Effector memory CD4-positive, alpha-beta T cell (primary cell): Measurements from ENCODE around the gene CFAP99.

Source experiments
- DNase-seq, 3 donors: peaks; one replicate each; pipeline ENCODE4 v3.0.0-alpha.2; 2020
- H3K27ac ChIP-seq: 2 replicates; pipeline ENCODE4 v1.7.0; 2013; ENCODE audit warnings: mild to moderate bottlenecking, low read length, moderate library complexity; ENCODE audit not compliant: insufficient read depth, poor library complexity, severe bottlenecking
- H3K27me3 ChIP-seq: replicated peaks from 2 replicates; pipeline ENCODE4 v1.7.0; 2013; ENCODE audit warnings: mild to moderate bottlenecking, low read length; ENCODE audit not compliant: insufficient read depth, control insufficient read depth, poor library complexity, severe bottlenecking
- H3K36me3 ChIP-seq: 2 replicates; pipeline ENCODE4 v1.7.0; 2013; ENCODE audit warnings: mild to moderate bottlenecking, low read length, moderate library complexity; ENCODE audit not compliant: control insufficient read depth, insufficient read depth
- H3K4me1 ChIP-seq: 2 replicates; pipeline ENCODE4 v1.7.0; 2013; ENCODE audit warnings: low read length, mild to moderate bottlenecking; ENCODE audit not compliant: control insufficient read depth, insufficient read depth, poor library complexity, severe bottlenecking
- H3K4me3 ChIP-seq: 2 replicates; pipeline ENCODE4 v1.7.0; 2013; ENCODE audit warnings: low read length, low read depth, mild to moderate bottlenecking; ENCODE audit not compliant: insufficient read depth, poor library complexity, severe bottlenecking
- H3K9me3 ChIP-seq: 2 replicates; pipeline ENCODE4 v1.7.0; 2013; ENCODE audit warnings: mild to moderate bottlenecking, low read length, moderate library complexity; ENCODE audit not compliant: control insufficient read depth

The CFAP99 gene

GRCh38 chr4:2485956-2486355 lies 67.2 kb downstream of the CFAP99 start:
- H3K27me3 ChIP-seq, result no peaks in the 10 kb centered on the region
- H3K9me3 ChIP-seq, result no peaks in the 10 kb centered on the region
- H3K36me3 ChIP-seq, result peaks cover 13% of the 10 kb centered on the region
- H3K27ac ChIP-seq, result no peak overlapping the region
- H3K4me3 ChIP-seq, result no peak overlapping the region
- H3K4me1 ChIP-seq, result peaks cover 61% of the 10 kb centered on the region
- DNase-seq, result no peak

GRCh38 chr4:2486981-2487380 lies 68.2 kb downstream of the CFAP99 start:
- no peak overlapping the region for H3K4me3 ChIP-seq
- H3K27ac ChIP-seq, result no peak overlapping the region
- H3K4me1 ChIP-seq, result peaks cover 51% of the 10 kb centered on the region
- H3K36me3 ChIP-seq, result peaks cover 21% of the 10 kb centered on the region
- H3K27me3 ChIP-seq, result no peaks in the 10 kb centered on the region
- DNase-seq, result no peak
- no peaks in the 10 kb centered on the region for H3K9me3 ChIP-seq

DNA sequence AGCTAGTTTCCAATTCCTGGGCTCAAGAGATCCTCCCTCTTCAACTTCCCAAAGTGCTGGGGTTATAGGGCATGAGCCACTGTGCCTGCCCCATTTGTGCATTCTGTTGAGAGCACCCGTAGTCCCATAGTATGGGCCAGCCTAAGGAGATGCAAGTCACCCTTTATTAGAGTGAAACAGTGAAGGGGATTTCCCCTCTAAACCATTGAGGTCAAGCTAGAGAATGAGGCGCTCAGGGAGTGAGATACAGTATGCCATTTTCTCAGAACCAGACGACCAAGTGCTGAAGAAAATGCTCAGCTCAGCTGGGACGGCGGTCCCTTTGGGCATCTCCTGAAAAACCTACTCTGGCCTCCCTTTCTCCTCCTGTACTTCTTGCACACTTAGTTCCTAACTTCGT lies 68.9 kb downstream of the CFAP99 start:
- Histone ChIP-seq H3K36me3 (peaks cover 28% of the 10 kb centered on the region), H3K4me1 (peaks cover 45% of the 10 kb centered on the region), H3K4me3 (no peak overlapping the region)

DNA sequence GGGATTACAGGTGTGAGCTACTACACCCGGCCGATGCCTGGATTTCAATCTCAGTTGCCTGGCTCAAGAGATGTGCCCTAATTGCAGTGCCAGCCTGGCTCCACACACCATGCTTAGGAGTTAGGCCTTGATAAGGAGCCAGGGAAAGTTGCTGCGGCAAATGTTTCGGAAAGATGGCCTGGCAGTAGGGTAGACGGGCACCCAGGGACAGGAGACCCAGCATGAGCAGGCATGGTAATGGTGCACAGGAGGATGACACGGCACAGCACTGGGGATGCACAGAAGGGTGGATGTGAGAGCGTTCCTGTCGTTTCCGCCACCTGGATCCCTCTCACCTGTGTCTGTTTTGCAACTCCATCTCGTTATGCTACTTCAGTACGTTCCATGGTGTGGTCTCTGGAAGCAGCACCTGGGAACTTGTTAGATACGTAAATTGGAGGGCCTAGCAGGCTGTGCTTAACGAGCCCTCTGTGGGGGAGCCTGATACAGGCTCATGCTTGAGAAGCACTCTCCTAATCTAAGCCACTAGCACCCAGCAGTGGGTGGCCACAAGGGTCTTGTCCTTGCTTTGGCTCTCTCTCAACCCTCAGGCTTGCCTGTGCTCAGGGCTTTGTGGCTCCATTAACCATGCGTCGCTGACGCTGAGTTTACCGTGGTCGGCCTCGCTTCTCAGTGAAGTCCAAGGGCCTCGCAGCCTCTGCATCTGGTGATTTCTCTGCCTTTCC lies 70.5 kb downstream of the CFAP99 start:
- Histone ChIP-seq H3K27ac (no peak overlapping the region), H3K36me3 (peaks cover 40% of the 10 kb centered on the region), H3K4me3 (no peak overlapping the region), H3K4me1 (peaks cover 34% of the 10 kb centered on the region), H3K9me3 (no peaks in the 10 kb centered on the region), H3K27me3 (no peaks in the 10 kb centered on the region)
- no peak for DNase-seq

More for the DNA sequence above, 68.9 kb downstream of the CFAP99 start:
- DNase-seq, result no peak
- Histone ChIP-seq H3K27ac (peak overlapping the region; percentile 47), H3K9me3 (no peaks in the 10 kb centered on the region), H3K27me3 (no peaks in the 10 kb centered on the region)

DNA sequence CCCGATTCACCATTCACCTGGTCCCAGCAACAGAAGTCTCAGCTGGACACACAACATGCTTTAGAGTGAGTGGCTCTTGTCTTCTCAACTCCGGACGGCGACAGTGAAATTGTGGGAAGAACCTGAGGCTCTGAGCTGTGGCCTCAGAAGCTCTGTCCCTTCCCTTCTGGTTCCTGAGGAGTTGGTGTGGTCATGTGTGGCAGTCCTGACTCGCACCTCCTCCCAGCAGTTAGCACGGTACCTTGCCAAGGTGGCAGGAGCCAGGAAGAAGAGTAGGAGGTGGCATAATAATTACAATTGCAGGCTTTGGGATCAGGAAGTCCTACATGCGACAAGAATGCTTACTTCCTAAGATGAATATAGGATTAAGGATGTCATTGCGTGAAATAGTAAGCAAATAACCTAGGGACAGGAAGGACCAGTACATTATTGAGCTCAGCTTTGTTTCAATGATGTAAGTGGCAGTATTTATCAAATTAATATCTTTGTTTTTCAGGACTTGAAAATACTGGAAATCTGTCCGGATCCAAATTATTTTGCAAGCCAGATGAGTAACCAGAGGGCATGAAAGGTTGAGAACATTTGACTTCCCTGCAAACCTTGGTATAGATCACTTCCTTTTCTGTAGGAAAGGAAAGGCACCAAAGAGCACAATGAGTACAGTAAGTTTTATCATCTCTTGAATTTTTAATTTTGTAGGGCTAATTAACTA lies 71.2 kb downstream of the CFAP99 start:
- Histone ChIP-seq H3K27ac (no peak overlapping the region), H3K4me3 (no peak overlapping the region), H3K9me3 (no peaks in the 10 kb centered on the region), H3K36me3 (peaks cover 44% of the 10 kb centered on the region), H3K27me3 (no peaks in the 10 kb centered on the region), H3K4me1 (peaks cover 27% of the 10 kb centered on the region)
- DNase-seq, result no peak

DNA sequence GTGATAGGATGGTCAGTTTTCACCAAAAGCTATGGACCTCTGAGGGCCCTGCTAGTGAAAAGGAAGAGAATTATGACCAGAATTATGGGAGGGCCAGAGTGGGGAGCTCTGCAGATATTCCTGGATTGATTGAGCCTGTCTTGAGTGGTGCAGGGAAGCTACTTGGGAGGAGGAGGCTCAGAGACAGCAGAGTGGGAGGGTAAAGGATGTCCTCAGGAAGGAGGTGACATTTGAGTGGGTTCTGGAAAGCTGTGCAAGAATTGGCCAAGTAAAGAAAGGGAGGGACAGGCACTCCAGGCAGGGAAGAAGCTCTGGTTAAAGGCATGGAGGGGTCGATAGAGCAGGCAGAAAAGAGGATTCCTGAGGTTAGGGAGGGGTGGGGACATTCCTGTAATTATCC lies 74.2 kb downstream of the CFAP99 start:
- Histone ChIP-seq H3K27ac (no peak overlapping the region), H3K9me3 (no peaks in the 10 kb centered on the region), H3K4me3 (no peak overlapping the region), H3K36me3 (peaks cover 69% of the 10 kb centered on the region), H3K4me1 (peaks cover under 1% of the 10 kb centered on the region), H3K27me3 (no peaks in the 10 kb centered on the region)
- no peak for DNase-seq

- no peak overlapping the region for H3K27ac ChIP-seq
- no peak for DNase-seq
- no peaks in the 10 kb centered on the region for H3K9me3 ChIP-seq
- no peak overlapping the region for H3K4me3 ChIP-seq
- no peaks in the 10 kb centered on the region for H3K27me3 ChIP-seq
- no peaks in the 10 kb centered on the region for H3K4me1 ChIP-seq
- peaks cover 84% of the 10 kb centered on the region for H3K36me3 ChIP-seq
Observed at GRCh38 chr4:2494992-2495391, 76.2 kb downstream of the CFAP99 start.

DNA sequence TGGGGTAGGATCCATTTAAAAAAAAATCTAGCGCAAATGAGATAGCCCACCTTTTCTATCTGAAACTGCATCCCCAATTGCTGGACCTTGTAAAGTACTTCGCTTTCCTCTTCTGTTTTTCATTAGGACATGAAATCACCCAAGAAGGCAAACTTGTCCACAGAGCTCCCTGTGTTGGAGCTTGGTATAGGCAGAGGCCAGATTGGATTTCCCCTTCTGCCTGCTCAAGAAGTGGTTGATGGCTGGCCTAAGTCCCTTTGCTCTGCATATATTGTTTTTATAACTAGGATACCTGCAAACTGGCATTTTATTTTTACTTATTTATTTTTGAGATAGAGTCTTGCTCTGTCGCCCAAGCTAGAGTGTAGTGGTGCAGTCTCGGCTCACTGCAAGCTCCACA lies 78.6 kb downstream of the CFAP99 start:
- Histone ChIP-seq H3K27ac (no peak overlapping the region), H3K36me3 (peaks cover 86% of the 10 kb centered on the region), H3K9me3 (no peaks in the 10 kb centered on the region), H3K27me3 (no peaks in the 10 kb centered on the region), H3K4me1 (no peaks in the 10 kb centered on the region), H3K4me3 (no peak overlapping the region)
- DNase-seq, result no peak

DNA sequence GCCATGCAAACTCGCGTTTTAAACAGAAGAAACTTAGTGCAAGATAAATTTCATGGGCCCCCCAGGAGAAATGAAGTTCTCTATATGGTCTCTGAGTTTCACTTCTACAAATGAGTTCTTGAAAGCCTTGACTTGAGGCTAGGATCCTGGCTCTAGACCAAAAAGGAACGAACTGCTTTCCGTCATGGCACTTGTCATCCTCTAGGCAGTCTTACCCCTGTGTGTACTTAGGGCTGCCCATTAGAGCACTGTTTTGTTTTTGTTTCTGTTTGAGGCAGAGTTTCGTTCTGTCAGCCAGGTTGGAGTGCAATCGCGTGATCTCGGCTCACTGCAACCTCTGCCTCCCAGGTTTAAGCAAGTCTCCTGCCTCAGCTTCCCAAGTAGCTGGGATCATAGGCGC lies 79.2 kb downstream of the CFAP99 start:
- no peaks in the 10 kb centered on the region for H3K27me3 ChIP-seq
- H3K4me3 ChIP-seq, result no peak overlapping the region
- no peaks in the 10 kb centered on the region for H3K9me3 ChIP-seq
- no peak overlapping the region for H3K27ac ChIP-seq
- H3K4me1 ChIP-seq, result no peaks in the 10 kb centered on the region
- H3K36me3 ChIP-seq, result peaks cover 82% of the 10 kb centered on the region
- no peak for DNase-seq

DNA sequence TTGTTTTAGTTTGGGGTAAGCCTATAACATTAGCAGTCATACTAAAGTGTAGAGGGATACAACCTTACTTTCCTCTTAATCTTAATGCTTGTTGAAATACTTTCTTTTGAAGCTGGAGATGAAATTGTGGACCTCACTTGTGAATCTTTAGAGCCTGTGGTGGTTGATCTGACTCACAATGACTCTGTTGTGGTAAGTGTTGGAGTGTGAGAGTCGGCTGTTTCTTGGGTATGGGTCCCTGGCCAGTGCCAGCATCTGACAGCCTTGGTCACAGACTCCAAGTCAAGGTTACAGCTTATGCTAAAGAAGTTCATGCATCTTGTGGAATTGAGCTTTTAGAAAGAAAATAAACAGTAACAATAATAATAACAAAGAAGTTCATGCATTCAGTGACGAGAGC lies 81.8 kb downstream of the CFAP99 start:
- no peak for DNase-seq
- no peak overlapping the region for H3K27ac ChIP-seq
- no peaks in the 10 kb centered on the region for H3K27me3 ChIP-seq
- peaks cover 66% of the 10 kb centered on the region for H3K36me3 ChIP-seq
- no peak overlapping the region for H3K4me3 ChIP-seq
- no peaks in the 10 kb centered on the region for H3K4me1 ChIP-seq
- no peaks in the 10 kb centered on the region for H3K9me3 ChIP-seq
